H1 (cell line): ENCODE results near the gene ZFAND3. TPM values are rescaled to one million over a fixed set of nuclear protein-coding genes. Genes with fewer than 3 reads are reported as not detected.

Experiments
- CTCF ChIA-PET: fragments of 300-600 bp; sonication (Branson Sonifier 250); formaldehyde crosslinking; loops from one replicate; lab custom pipeline; 2021; ENCODE audit not compliant: partially characterized antibody; lab: Charles Lee
- POLR2A ChIA-PET: fragments of 300-600 bp; sonication (Branson Sonifier 250); formaldehyde crosslinking; loops from one replicate; lab custom pipeline; 2021; ENCODE audit warnings: inconsistent platforms; ENCODE audit not compliant: partially characterized antibody; lab: Charles Lee
- DNase-seq, 2 experiments: peaks; one replicate each; pipeline versions ENCODE4 v3.0.0 to v3.0.0-alpha.2; 2010 to 2022; ENCODE audit warnings: low spot score in 2 of 2, low read depth in 1 of 2, mixed read lengths in 1 of 2
- FAIRE-seq: peaks from 2 replicates; lab custom pipeline; 2011; peaks lifted over from hg19 to GRCh38; lab: Jason Lieb, UNC
- H2AFZ ChIP-seq: 2 replicates; pipeline ENCODE4 v1.8.1; 2012; ENCODE audit warnings: low read length, inconsistent platforms
- H2AK5ac ChIP-seq: 2 replicates; pipeline ENCODE4 v1.6.1; 2013; ENCODE audit warnings: low read depth, low read length
- H2BK120ac ChIP-seq: replicated peaks from 2 replicates; pipeline ENCODE3; 2013; ENCODE audit warnings: low read depth, low read length, inconsistent platforms
- H2BK12ac ChIP-seq: 2 replicates; pipeline ENCODE4 v1.6.1; 2013; ENCODE audit warnings: low read depth, low read length
- H2BK15ac ChIP-seq: 2 replicates; pipeline ENCODE4 v1.6.1; 2013; ENCODE audit warnings: low read length
- H2BK20ac ChIP-seq: 2 replicates; pipeline ENCODE4 v1.6.1; 2013; ENCODE audit warnings: low read length
- H2BK5ac ChIP-seq: 2 replicates; pipeline ENCODE4 v1.6.1; 2013; ENCODE audit warnings: low read depth, low read length
- H3K14ac ChIP-seq: 2 replicates; pipeline ENCODE4 v1.6.1; 2013; ENCODE audit warnings: inconsistent platforms; ENCODE audit not compliant: insufficient read length
- H3K18ac ChIP-seq: 2 replicates; pipeline ENCODE4 v1.6.1; 2013; ENCODE audit warnings: low read length; ENCODE audit errors: extremely low read depth
- H3K23ac ChIP-seq: 2 replicates; pipeline ENCODE4 v1.6.1; 2013; ENCODE audit warnings: inconsistent platforms; ENCODE audit not compliant: insufficient read length
- H3K23me2 ChIP-seq: 2 replicates; pipeline ENCODE4 v1.6.1; 2013; ENCODE audit warnings: low read depth, low read length
- H3K27ac ChIP-seq: 2 replicates; pipeline ENCODE4 v1.6.1; 2011; ENCODE audit warnings: low read depth, low read length, inconsistent platforms
- H3K27me3 ChIP-seq, 4 experiments: replicated peaks in 1 of 4; 1 replicate in 1 of 4; 2 replicates in 3 of 4; pipeline versions ENCODE4 v1.6.1 to v1.8.1; 2011 to 2013; ENCODE audit warnings: low read length in 3 of 4, mild to moderate bottlenecking in 3 of 4, inconsistent platforms in 2 of 4, mixed read lengths in 2 of 4, moderate library complexity in 1 of 4; ENCODE audit not compliant: control insufficient read depth in 3 of 4, insufficient read depth in 3 of 4; ENCODE audit errors: extremely low read depth in 1 of 4
- H3K36me3 ChIP-seq, 4 experiments: 2 replicates each; pipeline versions ENCODE4 v1.6.1 to v1.8.1; 2011 to 2013; ENCODE audit warnings: mild to moderate bottlenecking in 4 of 4, low read length in 3 of 4, moderate library complexity in 2 of 4, control low read depth in 1 of 4, inconsistent platforms in 1 of 4; ENCODE audit not compliant: insufficient read depth in 4 of 4, control insufficient read depth in 2 of 4
- H3K4ac ChIP-seq: replicated peaks from 2 replicates; pipeline ENCODE3; 2013; ENCODE audit warnings: low read length, low read depth, mixed read lengths, inconsistent platforms; ENCODE audit not compliant: insufficient read length
- H3K4me1 ChIP-seq, 4 experiments: replicated peaks in 1 of 4; 1 replicate in 1 of 4; 2 replicates in 3 of 4; pipeline versions ENCODE4 v1.6.1 to v1.8.1; 2011 to 2013; ENCODE audit warnings: low read length in 3 of 4, inconsistent platforms in 2 of 4, mixed read lengths in 1 of 4; ENCODE audit not compliant: insufficient read depth in 4 of 4, control insufficient read depth in 3 of 4
- H3K4me2 ChIP-seq, 2 experiments: 2 replicates each; pipeline versions ENCODE4 v1.6.1 to v1.8.1; 2011 to 2013; ENCODE audit warnings: low read depth in 2 of 2, low read length in 2 of 2, control low read depth in 1 of 2, inconsistent platforms in 1 of 2, mild to moderate bottlenecking in 1 of 2; ENCODE audit not compliant: insufficient read depth in 1 of 2
- H3K4me3 ChIP-seq, 4 experiments: fragments of 200-600, 300-600 bp in 1 of 4; sonication (generic), shearing (Covaris generic), sonication (Bioruptor Twin) in 1 of 4; 2 replicates each; pipeline versions ENCODE4 v1.5.1 to v1.8.1; 2011 to 2016; ENCODE audit warnings: low read length in 4 of 4, low read depth in 3 of 4, control low read depth in 2 of 4, inconsistent platforms in 2 of 4, mild to moderate bottlenecking in 2 of 4, mixed read lengths in 1 of 4, moderate library complexity in 1 of 4; ENCODE audit not compliant: insufficient read depth in 2 of 4; ENCODE audit errors: extremely low read depth in 1 of 4
- H3K56ac ChIP-seq: replicated peaks from 2 replicates; pipeline ENCODE3; 2013; ENCODE audit warnings: low read depth, mild to moderate bottlenecking, mixed read lengths, low read length, inconsistent platforms; ENCODE audit not compliant: insufficient read length
- H3K79me1 ChIP-seq: 2 replicates; pipeline ENCODE4 v1.6.1; 2013; ENCODE audit warnings: low read depth, low read length, control low read depth
- H3K79me2 ChIP-seq, 2 experiments: 2 replicates each; pipeline versions ENCODE4 v1.6.1 to v1.8.1; 2012 to 2013; ENCODE audit warnings: low read length in 2 of 2, mild to moderate bottlenecking in 2 of 2, inconsistent platforms in 1 of 2; ENCODE audit not compliant: insufficient read depth in 2 of 2, control insufficient read depth in 1 of 2
- H3K9ac ChIP-seq, 4 experiments: replicated peaks in 1 of 4; 1 replicate in 1 of 4; 2 replicates in 3 of 4; pipeline versions ENCODE4 v1.6.1 to v1.8.1; 2011 to 2013; ENCODE audit warnings: low read depth in 3 of 4, low read length in 3 of 4, control low read depth in 2 of 4, mild to moderate bottlenecking in 2 of 4, moderate library complexity in 2 of 4, inconsistent platforms in 1 of 4; ENCODE audit errors: extremely low read depth in 1 of 4
- H3K9me3 ChIP-seq, 2 experiments: 2 replicates each; pipeline versions ENCODE4 v1.6.1 to v1.8.1; 2012 to 2013; ENCODE audit warnings: mild to moderate bottlenecking in 2 of 2, moderate library complexity in 2 of 2, control low read depth in 1 of 2, inconsistent platforms in 1 of 2, low read depth in 1 of 2, low read length in 1 of 2, mixed read lengths in 1 of 2; ENCODE audit not compliant: insufficient read depth in 2 of 2
- H4K20me1 ChIP-seq, 2 experiments: replicated peaks in 1 of 2; 2 replicates each; pipeline versions ENCODE3 to v1.8.1; 2011 to 2013; ENCODE audit warnings: inconsistent platforms in 2 of 2, low read length in 2 of 2, mild to moderate bottlenecking in 1 of 2; ENCODE audit not compliant: insufficient read depth in 2 of 2, control insufficient read depth in 1 of 2
- H4K5ac ChIP-seq: 2 replicates; pipeline ENCODE4 v1.6.1; 2013; ENCODE audit warnings: low read length, low read depth, mixed read lengths, inconsistent platforms; ENCODE audit not compliant: insufficient read length
- H4K8ac ChIP-seq: 2 replicates; pipeline ENCODE4 v1.8.0; 2013; ENCODE audit warnings: mild to moderate bottlenecking, moderate library complexity, low read length, inconsistent platforms; ENCODE audit not compliant: insufficient read depth; ENCODE audit errors: extremely low read depth
- H4K91ac ChIP-seq: replicated peaks from 2 replicates; pipeline ENCODE3; 2013; ENCODE audit warnings: low read length, mixed read lengths, inconsistent platforms; ENCODE audit not compliant: insufficient read length
- ASH2L ChIP-seq: fragments of 200-600, 300-600 bp; sonication (generic); IDR thresholded peaks from one replicate; pipeline ENCODE4 v1.7.1; 2017; ENCODE audit warnings: low read length
- ATF2 ChIP-seq: IDR thresholded peaks from 2 replicates; pipeline ENCODE4 v1.6.1; 2012; ENCODE audit warnings: low read length, inconsistent platforms
- CBX8 ChIP-seq: fragments of 300-800, 300-1000 bp; sonication (generic); IDR thresholded peaks from 2 replicates; pipeline ENCODE4 v1.7.1; 2016; ENCODE audit warnings: low read depth, low read length, borderline replicate concordance
- EGR1 ChIP-seq: IDR thresholded peaks from 2 replicates; pipeline ENCODE4 v1.6.1; 2011; ENCODE audit warnings: low read depth, low read length, borderline replicate concordance
- EZH2 ChIP-seq: fragments of 200-600 bp; sonication (generic); IDR thresholded peaks from 2 replicates; pipeline ENCODE4 v1.7.1; 2012; ENCODE audit warnings: low read depth, mild to moderate bottlenecking, moderate library complexity, low read length, inconsistent platforms; ENCODE audit not compliant: severe bottlenecking
- GABPA ChIP-seq: IDR thresholded peaks from 2 replicates; pipeline ENCODE4 v1.6.1; 2011; ENCODE audit warnings: mild to moderate bottlenecking, low read length, moderate library complexity, borderline replicate concordance; ENCODE audit not compliant: insufficient read depth
- PHF8 ChIP-seq: fragments of 200-600 bp; sonication (generic); conservative IDR thresholded peaks from 2 replicates; pipeline ENCODE4 v1.7.1; 2012; ENCODE audit warnings: low read depth, mild to moderate bottlenecking, inconsistent platforms, low read length, moderate library complexity
- RNF2 ChIP-seq: fragments of 200-900, 300-1000 bp; sonication (generic); IDR thresholded peaks from 2 replicates; pipeline ENCODE4 v1.7.1; 2016; ENCODE audit warnings: borderline replicate concordance, low read depth, mild to moderate bottlenecking, antibody characterized with exemption, low read length; ENCODE audit not compliant: poor library complexity, severe bottlenecking; ENCODE audit errors: missing control alignments
- RXRA ChIP-seq: IDR thresholded peaks from 2 replicates; pipeline ENCODE4 v1.6.1; 2011; ENCODE audit warnings: low read depth, mild to moderate bottlenecking, low read length, moderate library complexity; ENCODE audit not compliant: insufficient read depth
- SP4 ChIP-seq: IDR thresholded peaks from 2 replicates; pipeline ENCODE4 v1.6.1; 2012; ENCODE audit warnings: low read length, inconsistent platforms
- WGBS, 2 experiments: shearing (Covaris generic) in 1 of 2; methylation state at CpG; one replicate each; pipeline versions ENCODE4 v1.1.6 to v1.1.7; 2013 to 2015; ENCODE audit warnings: low lambda C conversion rate in 2 of 2, mixed read lengths in 2 of 2, inconsistent platforms in 1 of 2, low coverage in 1 of 2, missing lambda C conversion rate in 1 of 2; ENCODE audit not compliant: insufficient replicate concordance in 2 of 2, insufficient coverage in 1 of 2, insufficient read length in 1 of 2; ENCODE audit errors: extremely low coverage in 1 of 2, missing lambda C conversion rate in 1 of 2; 5-methylcytosine and 5-hydroxymethylcytosine counted together
- polyA plus RNA-seq, 7 experiments: library from polyadenylated mRNA; depleted of rRNA in 3 of 7; stranded (reverse) in 5 of 7; unstranded in 2 of 7; fragments of >200 nt in 5 of 7; fragments of 200-250 nt in 2 of 7; gene quantifications; 1 replicate in 5 of 7; 2 replicates in 1 of 7; 4 replicates in 1 of 7; pipeline versions ENCODE4 v1.2.1 to v1.2.3, GENCODE V29; 2011 to 2013; ENCODE audit warnings: missing spikeins in 2 of 7, mixed read lengths in 2 of 7
- total RNA-seq: library from RNA; stranded (reverse); fragmentation: NEBNext Ultra II Directional; extraction: Animal tissue kit (Norgen Biotek cat#: 25700); gene quantifications from 2 replicates; pipeline ENCODE4 v1.2.1, GENCODE V29; 2021

Gene ZFAND3
- total and polyA plus RNA-seq, 2 of the 8 experiments (the other 6 are each of a cell fraction or from before 2014, with no cell fraction given), result 13.0 to 51.3 TPM

DNA sequence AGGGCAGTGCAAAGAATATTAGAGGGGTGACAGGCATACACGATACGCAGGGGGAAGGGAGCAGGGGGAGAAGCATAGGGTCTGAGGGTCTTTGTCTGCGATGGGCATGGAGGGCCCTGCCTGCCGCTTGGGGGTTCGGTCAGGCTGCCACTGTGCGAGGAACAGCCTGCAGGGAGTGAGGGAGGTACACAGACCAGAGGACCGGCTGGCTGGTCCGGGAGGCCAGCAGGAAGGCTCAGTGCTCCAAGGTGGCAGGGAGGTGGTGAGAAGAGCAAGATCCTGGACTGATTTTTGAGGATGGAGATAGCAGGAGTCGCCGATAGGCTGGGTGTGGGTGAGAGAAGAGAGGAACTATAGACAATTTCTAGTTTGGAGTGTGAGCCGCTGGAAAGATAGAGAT, 338.4 kb downstream of the ZFAND3 start:
- no peak for FAIRE-seq
- ChIA-PET POLR2A (interaction anchor here (0.9 kb wide), 1 partner anchor 16 kb away, joined by 3 read pairs; no protein-coding TSS in a partner anchor), CTCF (no interaction called here)
- Histone ChIP-seq H4K91ac (no peak overlapping the region), H3K4me3 (no peak overlapping the region), H3K23ac (no peak overlapping the region), H3K4me2 (no peak overlapping the region), H2BK15ac (no peak overlapping the region), H3K27me3 (no peaks in the 10 kb centered on the region), H2BK20ac (no peak overlapping the region), H4K8ac (no peak overlapping the region; the same call in 1 of the 2 replicates), H3K9me3 (no peaks in the 10 kb centered on the region), H2BK5ac (no peak overlapping the region), H3K23me2 (no peaks in the 10 kb centered on the region), H3K56ac (no peak overlapping the region), H3K79me2 (no peaks in the 10 kb centered on the region), H3K18ac (no peak overlapping the region; the same call in none of the 2 replicates), H3K14ac (no peak overlapping the region), H4K20me1 (no peaks in the 10 kb centered on the region), H3K9ac (no peak overlapping the region), H2AK5ac (no peak overlapping the region), H3K79me1 (no peaks in the 10 kb centered on the region), H2AFZ (no peak overlapping the region), H2BK120ac (no peak overlapping the region), H3K4me1 (peaks cover 0 to 4% (median 0%) of the 10 kb centered on the region in 4 experiments; a peak in 2 of 7 replicates), H2BK12ac (no peak overlapping the region), H3K27ac (no peak overlapping the region), H3K36me3 (no peaks in the 10 kb centered on the region; a peak in 1 of 8 replicates), H4K5ac (no peak overlapping the region), H3K4ac (no peak overlapping the region)
- WGBS, 2 experiments, result 87% methylated on average over 11 of the region's 11 CpGs; no CpG with 5 or more reads in 1 of the 2 experiments
- DNase-seq, result no peak
- TF ChIP-seq EZH2, result no peak
- no peak for TF ChIP-seq EGR1
- no peak for TF ChIP-seq SP4
- TF ChIP-seq ASH2L, result no peak
- TF ChIP-seq CBX8, result no peak
- no peak for TF ChIP-seq PHF8
- TF ChIP-seq ATF2, result no peak
- no peak for TF ChIP-seq GABPA
- TF ChIP-seq RXRA, result no peak
- no peak for TF ChIP-seq RNF2
